ENCODE data around the gene KLF7.
"Not testable (repeated sequence)": the region's sequence is repeated elsewhere in the genome, so short reads cannot be mapped to it uniquely, and the experiment has no call there.

Gene KLF7

GRCh38 chr2:207066791-207067460 lies 98.8 kb downstream of the KLF7 start:
- FAIRE-seq (no peak), DNase-seq (ENCODE audit: low spot score) (no peak)

GRCh38 chr2:207066166-207066565 lies 99.6 kb downstream of the KLF7 start:
- FAIRE-seq: no peak
- DNase-seq (ENCODE audit: low spot score): no peak

- DNase-seq (ENCODE audit: low spot score): no peak
- no peak for FAIRE-seq
These were observed 101.5 kb downstream of the KLF7 start for GRCh38 chr2:207064128-207064690.

- no peak for FAIRE-seq
- DNase-seq (ENCODE audit: low spot score): no peak
These were observed 104.6 kb downstream of the KLF7 start for GRCh38 chr2:207061181-207061580.

GRCh38 chr2:207055257-207055656 lies 110.5 kb downstream of the KLF7 start:
- FAIRE-seq (no peak), DNase-seq (ENCODE audit: low spot score) (no peak)

- DNase-seq (ENCODE audit: low spot score) (no peak), FAIRE-seq (no peak)
These were observed 111.2 kb downstream of the KLF7 start for GRCh38 chr2:207054521-207054920.

- FAIRE-seq (no peak), DNase-seq (ENCODE audit: low spot score) (no peak)
These were observed 114.3 kb downstream of the KLF7 start for GRCh38 chr2:207051385-207051965.

- FAIRE-seq: no peak
- no peak for DNase-seq (ENCODE audit: low spot score)
These were observed 116.6 kb downstream of the KLF7 start for GRCh38 chr2:207049122-207049521.

GRCh38 chr2:207048416-207048815 lies 117.3 kb downstream of the KLF7 start:
- DNase-seq (ENCODE audit: low spot score) (peak; percentile 39), FAIRE-seq (no peak)

- no peak for DNase-seq (ENCODE audit: low spot score)
- no peak for FAIRE-seq
These were observed 119.0 kb downstream of the KLF7 start for GRCh38 chr2:207046724-207047123.

GRCh38 chr2:207045531-207045930 lies 120.2 kb downstream of the KLF7 start:
- no peak for DNase-seq (ENCODE audit: low spot score)
- no peak for FAIRE-seq

- DNase-seq (ENCODE audit: low spot score): no peak
- FAIRE-seq: no peak
These were observed 121.1 kb downstream of the KLF7 start for GRCh38 chr2:207044379-207045362.

- no peak for DNase-seq (ENCODE audit: low spot score)
- no peak for FAIRE-seq
These were observed 122.9 kb downstream of the KLF7 start for GRCh38 chr2:207042841-207043240.

- FAIRE-seq (no peak), DNase-seq (ENCODE audit: low spot score) (no peak)
These were observed 123.8 kb downstream of the KLF7 start for GRCh38 chr2:207041786-207042554.

- FAIRE-seq (no peak), DNase-seq (ENCODE audit: low spot score) (no peak)
These were observed 124.5 kb downstream of the KLF7 start for GRCh38 chr2:207041279-207041678.

GRCh38 chr2:207040696-207041095 lies 125.1 kb downstream of the KLF7 start:
- FAIRE-seq (no peak), DNase-seq (ENCODE audit: low spot score) (no peak)

- FAIRE-seq (no peak), DNase-seq (ENCODE audit: low spot score) (no peak)
These were observed 126.5 kb downstream of the KLF7 start for GRCh38 chr2:207039225-207039624.

- FAIRE-seq: no peak
- no peak for DNase-seq (ENCODE audit: low spot score)
These were observed 127.4 kb downstream of the KLF7 start for GRCh38 chr2:207038299-207038698.

GRCh38 chr2:207037896-207038295 lies 127.9 kb downstream of the KLF7 start:
- no peak for DNase-seq (ENCODE audit: low spot score)
- no peak for FAIRE-seq

- DNase-seq (ENCODE audit: low spot score); FAIRE-seq: not testable (repeated sequence)
These were observed 128.7 kb downstream of the KLF7 start for GRCh38 chr2:207037023-207037422.

GRCh38 chr2:207035875-207036274 lies 129.9 kb downstream of the KLF7 start:
- FAIRE-seq: no peak

More at GRCh38 chr2:207035875-207036274, 129.9 kb downstream of the KLF7 start:
- DNase-seq (ENCODE audit: low spot score): no peak
